BE2C (cell line): ENCODE results near the gene CAMKMT.

Experiments used
- DNase-seq: peaks from one replicate; pipeline ENCODE4 v3.0.0-alpha.2; 2020
- H3K27me3 ChIP-seq: fragments of 250-450 bp; sonication (Bioruptor Pico); 2 replicates; pipeline ENCODE4 v1.5.1; 2020; ENCODE audit warnings: mild to moderate bottlenecking
- H3K36me3 ChIP-seq: fragments of 250-450 bp; sonication (Bioruptor Pico); 2 replicates; pipeline ENCODE4 v1.5.1; 2020; ENCODE audit warnings: mild to moderate bottlenecking
- H3K4me1 ChIP-seq: fragments of 250-450 bp; sonication (Bioruptor Pico); 2 replicates; pipeline ENCODE4 v1.5.1; 2020
- H3K4me3 ChIP-seq: 2 replicates; pipeline ENCODE4 v1.5.1; 2011; ENCODE audit warnings: low read depth, low read length
- H3K9me3 ChIP-seq: fragments of 250-450 bp; sonication (Bioruptor Pico); 2 replicates; pipeline ENCODE4 v1.5.1; 2020
- CTCF ChIP-seq: IDR thresholded peaks from 2 replicates; pipeline ENCODE4 v1.5.1; 2012; ENCODE audit warnings: mild to moderate bottlenecking, low read depth, low read length

CAMKMT gene

GRCh38 chr2:44325897-44326296, 35.9 kb upstream of the CAMKMT start:
- H3K4me3 ChIP-seq, result no peak overlapping the region
- no peak for DNase-seq
- peaks cover 85% of the 10 kb centered on the region for H3K36me3 ChIP-seq
- TF ChIP-seq CTCF, result no peak
- no peaks in the 10 kb centered on the region for H3K9me3 ChIP-seq
- H3K27me3 ChIP-seq, result no peaks in the 10 kb centered on the region
- no peaks in the 10 kb centered on the region for H3K4me1 ChIP-seq

GRCh38 chr2:44326548-44327264, 35.0 kb upstream of the CAMKMT start:
- Histone ChIP-seq H3K4me1 (no peaks in the 10 kb centered on the region), H3K4me3 (no peak overlapping the region), H3K27me3 (no peaks in the 10 kb centered on the region), H3K36me3 (peaks cover 85% of the 10 kb centered on the region), H3K9me3 (no peaks in the 10 kb centered on the region)
- TF ChIP-seq CTCF, result no peak
- DNase-seq, result no peak

DNA sequence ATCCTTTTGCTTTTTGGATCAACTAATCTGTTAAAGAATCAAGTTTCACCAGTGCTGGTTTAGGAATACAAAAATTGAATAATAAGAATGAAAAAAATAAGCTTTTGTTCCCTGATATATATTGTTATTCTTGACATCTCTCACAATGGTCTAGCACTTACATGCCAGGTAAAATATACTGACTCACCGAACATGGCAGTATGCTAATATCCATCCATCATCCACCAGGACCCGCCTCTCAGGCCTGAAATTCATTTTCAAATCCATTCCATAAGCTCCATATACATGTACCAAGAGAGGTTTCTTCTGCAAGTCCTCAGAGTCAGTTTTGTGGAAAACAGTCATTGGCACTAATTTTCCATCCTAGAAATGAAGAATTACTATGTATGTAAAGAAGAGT, 33.0 kb upstream of the CAMKMT start:
- peaks cover 77% of the 10 kb centered on the region for H3K36me3 ChIP-seq
- no peak for TF ChIP-seq CTCF
- no peaks in the 10 kb centered on the region for H3K9me3 ChIP-seq
- no peak for DNase-seq
- no peaks in the 10 kb centered on the region for H3K4me1 ChIP-seq
- no peak overlapping the region for H3K4me3 ChIP-seq
- no peaks in the 10 kb centered on the region for H3K27me3 ChIP-seq

GRCh38 chr2:44329343-44329742, 32.4 kb upstream of the CAMKMT start:
- H3K4me3 ChIP-seq, result no peak overlapping the region
- DNase-seq, result no peak
- H3K27me3 ChIP-seq, result no peaks in the 10 kb centered on the region
- H3K36me3 ChIP-seq, result peaks cover 75% of the 10 kb centered on the region
- no peak for TF ChIP-seq CTCF
- H3K9me3 ChIP-seq, result no peaks in the 10 kb centered on the region
- H3K4me1 ChIP-seq, result no peaks in the 10 kb centered on the region

DNA sequence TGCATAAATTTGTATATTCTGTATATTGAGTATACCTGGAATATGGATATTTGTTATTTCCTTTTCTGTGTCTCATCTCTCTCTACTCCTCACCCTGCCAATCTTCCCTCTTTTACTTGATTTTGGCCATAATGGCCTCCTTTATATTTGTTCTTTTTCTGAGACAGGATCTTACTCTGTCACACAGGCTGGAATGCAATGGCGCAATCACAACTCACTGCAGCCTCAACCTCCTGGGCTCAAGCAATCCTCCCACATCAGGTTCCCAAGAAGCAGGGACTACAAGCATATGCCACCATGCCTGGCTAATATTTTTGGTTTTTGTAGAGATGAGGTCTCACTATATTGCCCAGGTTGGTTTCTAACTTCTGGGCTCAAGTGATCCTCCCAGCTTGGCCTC, 30.9 kb upstream of the CAMKMT start:
- Histone ChIP-seq H3K9me3 (no peaks in the 10 kb centered on the region), H3K4me3 (no peak overlapping the region), H3K4me1 (no peaks in the 10 kb centered on the region), H3K36me3 (peaks cover 67% of the 10 kb centered on the region), H3K27me3 (no peaks in the 10 kb centered on the region)
- DNase-seq, result no peak
- TF ChIP-seq CTCF, result no peak

DNA sequence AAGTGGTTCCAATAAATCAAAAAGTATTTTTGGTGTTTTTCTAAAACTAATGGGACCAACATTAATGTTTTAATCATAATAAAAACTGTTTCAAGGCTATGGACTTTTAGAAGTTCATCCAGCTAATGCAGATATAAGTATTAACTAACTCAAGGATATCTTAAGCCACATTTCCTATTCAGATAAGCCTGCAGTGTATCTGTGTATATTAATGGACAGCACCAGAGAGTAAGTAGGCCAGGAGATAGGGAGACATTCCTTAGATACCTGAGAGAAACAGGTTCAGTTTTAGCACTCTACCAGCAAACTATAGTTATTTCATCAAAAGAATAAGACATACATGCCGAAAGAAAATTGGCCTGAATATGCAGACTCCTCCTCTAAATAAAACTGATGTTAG, 27.8 kb upstream of the CAMKMT start:
- TF ChIP-seq CTCF, result no peak
- Histone ChIP-seq H3K4me3 (no peak overlapping the region), H3K36me3 (peaks cover 74% of the 10 kb centered on the region), H3K27me3 (no peaks in the 10 kb centered on the region), H3K4me1 (no peaks in the 10 kb centered on the region), H3K9me3 (no peaks in the 10 kb centered on the region)
- no peak for DNase-seq
